SK-N-SH treated with all-trans-retinoic acid at 6 μM for 48 hours (cell line): ENCODE measurements around the gene LRRC36.

Source experiments
- ATAC-seq: fragments of 200-7000 bp; cut with Tn5 transposase; 3 replicates; pipeline ENCODE4 v1.9.1; 2020; ENCODE audit warnings: mild to moderate bottlenecking, moderate library complexity
- BACH2 ChIP-seq: fragments of 250-450 bp; sonication (Bioruptor Pico); IDR thresholded peaks from 2 replicates; pipeline ENCODE4 v1.9.0; 2021; ENCODE audit warnings: mild to moderate bottlenecking, borderline replicate concordance
- CSDC2 ChIP-seq: fragments of 250-450 bp; sonication (Bioruptor Pico); IDR thresholded peaks from 2 replicates; pipeline ENCODE4 v1.5.0; 2020; ENCODE audit warnings: mild to moderate bottlenecking, moderate library complexity
- ESRRG ChIP-seq: fragments of 250-450 bp; sonication (Bioruptor Pico); IDR thresholded peaks from 2 replicates; pipeline ENCODE4 v1.6.1; 2021; ENCODE audit warnings: mild to moderate bottlenecking
- GLIS3 ChIP-seq: fragments of 250-450 bp; sonication (Bioruptor Pico); IDR thresholded peaks from 2 replicates; pipeline ENCODE4 v1.5.0; 2020; ENCODE audit warnings: mild to moderate bottlenecking, moderate library complexity
- ISL1 ChIP-seq: fragments of 250-450 bp; sonication (Bioruptor Pico); IDR thresholded peaks from 2 replicates; pipeline ENCODE4 v2.1.2; 2022; ENCODE audit warnings: mild to moderate bottlenecking, moderate library complexity
- OSR1 ChIP-seq: fragments of 250-450 bp; sonication (Bioruptor Pico); IDR thresholded peaks from 2 replicates; pipeline ENCODE4 v1.8.0; 2022; ENCODE audit warnings: moderate library complexity, mild to moderate bottlenecking, inconsistent platforms
- PPARA ChIP-seq: fragments of 250-450 bp; sonication (Bioruptor Pico); IDR thresholded peaks from 2 replicates; pipeline ENCODE4 v1.5.0; 2020; ENCODE audit warnings: mild to moderate bottlenecking, borderline replicate concordance
- RARB ChIP-seq: fragments of 250-450 bp; sonication (Bioruptor Pico); IDR thresholded peaks from 2 replicates; pipeline ENCODE4 v1.8.0; 2021; ENCODE audit warnings: mild to moderate bottlenecking, moderate library complexity
- SNAI2 ChIP-seq: fragments of 250-450 bp; sonication (Bioruptor Pico); IDR thresholded peaks from 2 replicates; pipeline ENCODE4 v1.5.0; 2020; ENCODE audit warnings: mild to moderate bottlenecking, moderate library complexity
- TCF4 ChIP-seq: fragments of 250-450 bp; sonication (Bioruptor Pico); IDR thresholded peaks from 2 replicates; pipeline ENCODE4 v1.8.0; 2021; ENCODE audit warnings: mild to moderate bottlenecking, moderate library complexity, borderline replicate concordance
- TOX ChIP-seq: fragments of 250-450 bp; sonication (Bioruptor Pico); IDR thresholded peaks from 2 replicates; pipeline ENCODE4 v1.8.0; 2021; ENCODE audit warnings: mild to moderate bottlenecking, moderate library complexity, borderline replicate concordance
- ZC3H10 ChIP-seq: fragments of 250-450 bp; sonication (Bioruptor Pico); IDR thresholded peaks from 2 replicates; pipeline ENCODE4 v1.5.1; 2021; ENCODE audit warnings: mild to moderate bottlenecking, moderate library complexity
- ZFP3 ChIP-seq: fragments of 250-450 bp; sonication (Bioruptor Pico); IDR thresholded peaks from 2 replicates; pipeline ENCODE4 v1.5.0; 2020; ENCODE audit warnings: mild to moderate bottlenecking, moderate library complexity
- ZFP30 ChIP-seq: fragments of 450-650 bp; formaldehyde crosslinking; IDR thresholded peaks from 2 replicates; pipeline ENCODE4 v1.5.0; 2022; ENCODE audit warnings: mild to moderate bottlenecking, moderate library complexity
- ZNF70 ChIP-seq: fragments of 450-650 bp; formaldehyde crosslinking; IDR thresholded peaks from 2 replicates; pipeline ENCODE4 v1.5.0; 2020; ENCODE audit warnings: mild to moderate bottlenecking, moderate library complexity
- TF ChIP-seq, protein P1 (sequence below): fragments of 250-450 bp; sonication (Bioruptor Pico); IDR thresholded peaks from 2 replicates; pipeline ENCODE4 v1.5.1; 2021; ENCODE audit warnings: mild to moderate bottlenecking, moderate library complexity
- TF ChIP-seq, protein P2 (sequence below): fragments of 250-450 bp; sonication (Bioruptor Pico); IDR thresholded peaks from 2 replicates; pipeline ENCODE4 v1.5.1; 2020; ENCODE audit warnings: low read depth, mild to moderate bottlenecking, moderate library complexity
- TF ChIP-seq, protein P3 (sequence below): fragments of 250-450 bp; sonication (Bioruptor Pico); IDR thresholded peaks from 2 replicates; pipeline ENCODE4 v1.8.0; 2021; ENCODE audit warnings: low read depth, mild to moderate bottlenecking, moderate library complexity, borderline replicate concordance
- TF ChIP-seq, protein P4 (sequence below): fragments of 250-450 bp; sonication (Bioruptor Pico); IDR thresholded peaks from 2 replicates; pipeline ENCODE4 v1.8.0; 2020; ENCODE audit warnings: mild to moderate bottlenecking, moderate library complexity, borderline replicate concordance
- TF ChIP-seq, protein P5 (sequence below): fragments of 250-450 bp; sonication (Bioruptor Pico); IDR thresholded peaks from 2 replicates; pipeline ENCODE4 v1.5.0; 2020; ENCODE audit warnings: mild to moderate bottlenecking, moderate library complexity

Gene LRRC36

DNA sequence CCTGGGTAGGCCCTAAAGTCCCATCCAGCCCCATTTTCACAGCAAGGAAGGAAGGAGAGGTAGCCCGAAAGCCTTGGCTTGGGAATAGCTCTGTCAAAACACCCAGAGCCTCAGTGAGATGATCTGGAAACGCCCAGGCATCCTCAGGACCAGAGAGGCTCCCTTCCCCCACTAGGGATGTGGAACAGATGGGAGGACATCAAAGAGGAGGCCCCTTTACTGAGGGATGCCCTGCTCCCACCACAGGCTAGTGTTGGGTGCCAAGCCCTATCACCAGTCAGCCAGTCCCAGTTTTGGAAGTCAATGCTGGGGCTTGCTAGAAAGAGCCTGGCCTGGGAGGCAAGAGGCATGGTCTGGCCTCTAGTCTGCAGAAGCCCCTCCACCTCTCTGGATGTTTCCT is 62.0 kb downstream of the LRRC36 start:
- TF ChIP-seq, protein P1, sequence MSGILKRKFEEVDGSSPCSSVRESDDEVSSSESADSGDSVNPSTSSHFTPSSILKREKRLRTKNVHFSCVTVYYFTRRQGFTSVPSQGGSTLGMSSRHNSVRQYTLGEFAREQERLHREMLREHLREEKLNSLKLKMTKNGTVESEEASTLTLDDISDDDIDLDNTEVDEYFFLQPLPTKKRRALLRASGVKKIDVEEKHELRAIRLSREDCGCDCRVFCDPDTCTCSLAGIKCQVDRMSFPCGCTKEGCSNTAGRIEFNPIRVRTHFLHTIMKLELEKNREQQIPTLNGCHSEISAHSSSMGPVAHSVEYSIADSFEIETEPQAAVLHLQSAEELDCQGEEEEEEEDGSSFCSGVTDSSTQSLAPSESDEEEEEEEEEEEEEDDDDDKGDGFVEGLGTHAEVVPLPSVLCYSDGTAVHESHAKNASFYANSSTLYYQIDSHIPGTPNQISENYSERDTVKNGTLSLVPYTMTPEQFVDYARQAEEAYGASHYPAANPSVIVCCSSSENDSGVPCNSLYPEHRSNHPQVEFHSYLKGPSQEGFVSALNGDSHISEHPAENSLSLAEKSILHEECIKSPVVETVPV (CRISPR knock-in tag) = no peak
- TF ChIP-seq ZFP30 (CRISPR knock-in tag) = no peak
- no peak for ATAC-seq

DNA sequence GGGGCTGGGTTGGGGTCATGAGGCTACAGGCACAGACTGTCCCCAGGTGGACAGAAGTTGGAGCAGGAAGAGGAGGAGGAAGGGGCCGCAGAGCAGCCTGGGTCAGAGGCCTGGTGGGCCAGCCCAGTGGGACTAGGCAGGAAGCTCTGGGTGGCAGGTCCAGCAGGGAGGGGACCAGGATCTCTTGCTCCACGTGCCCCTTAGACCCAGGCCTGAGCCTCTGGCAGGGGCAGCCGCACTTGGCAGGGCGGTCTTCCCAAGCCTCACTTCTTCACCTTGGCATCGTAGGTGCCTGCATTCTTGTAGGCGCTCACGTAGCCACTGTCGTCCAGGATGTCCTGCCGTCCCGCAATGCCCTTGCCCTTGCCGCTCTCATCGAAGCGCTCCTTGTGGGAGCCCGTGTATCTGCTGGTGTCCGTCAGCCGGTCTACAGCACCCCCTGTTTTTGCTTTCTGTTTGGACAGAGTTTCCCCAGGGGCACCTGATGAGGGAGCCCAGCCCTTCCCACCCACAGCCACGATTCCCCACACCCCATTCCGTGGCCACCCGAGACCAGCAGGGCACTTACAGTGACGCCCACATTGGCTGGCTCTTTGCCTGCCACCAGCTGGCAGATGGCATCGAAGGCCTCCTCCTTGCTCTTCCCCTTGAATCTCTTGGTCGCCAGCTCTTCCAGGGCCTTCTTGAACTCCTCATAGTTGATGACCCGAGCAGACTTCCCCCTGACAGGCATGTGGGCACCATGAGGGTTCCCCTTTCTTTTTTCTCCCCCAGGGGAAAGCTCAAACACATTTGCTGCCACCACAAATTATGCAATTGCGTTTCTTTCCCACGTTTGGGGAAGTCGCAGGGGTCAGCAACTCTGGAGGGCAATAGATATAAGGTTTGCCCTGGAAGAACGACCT is 63.5 kb downstream of the LRRC36 start:
- TF ChIP-seq PPARA (CRISPR knock-in tag) (no peak), SNAI2 (CRISPR knock-in tag) (no peak), RARB (CRISPR knock-in tag) (no peak), ZC3H10 (CRISPR knock-in tag) (no peak), TCF4 (CRISPR knock-in tag) (no peak), ZNF70 (no peak), GLIS3 (CRISPR knock-in tag) (no peak), CSDC2 (no peak), OSR1 (CRISPR knock-in tag) (no peak), BACH2 (no peak), TOX (no peak)
- TF ChIP-seq, protein P1 (CRISPR knock-in tag) = no peak
- TF ChIP-seq, protein P2, sequence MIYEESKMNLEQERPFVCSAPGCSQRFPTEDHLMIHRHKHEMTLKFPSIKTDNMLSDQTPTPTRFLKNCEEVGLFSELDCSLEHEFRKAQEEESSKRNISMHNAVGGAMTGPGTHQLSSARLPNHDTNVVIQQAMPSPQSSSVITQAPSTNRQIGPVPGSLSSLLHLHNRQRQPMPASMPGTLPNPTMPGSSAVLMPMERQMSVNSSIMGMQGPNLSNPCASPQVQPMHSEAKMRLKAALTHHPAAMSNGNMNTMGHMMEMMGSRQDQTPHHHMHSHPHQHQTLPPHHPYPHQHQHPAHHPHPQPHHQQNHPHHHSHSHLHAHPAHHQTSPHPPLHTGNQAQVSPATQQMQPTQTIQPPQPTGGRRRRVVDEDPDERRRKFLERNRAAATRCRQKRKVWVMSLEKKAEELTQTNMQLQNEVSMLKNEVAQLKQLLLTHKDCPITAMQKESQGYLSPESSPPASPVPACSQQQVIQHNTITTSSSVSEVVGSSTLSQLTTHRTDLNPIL (CRISPR knock-in tag) = no peak
- TF ChIP-seq, protein P3, sequence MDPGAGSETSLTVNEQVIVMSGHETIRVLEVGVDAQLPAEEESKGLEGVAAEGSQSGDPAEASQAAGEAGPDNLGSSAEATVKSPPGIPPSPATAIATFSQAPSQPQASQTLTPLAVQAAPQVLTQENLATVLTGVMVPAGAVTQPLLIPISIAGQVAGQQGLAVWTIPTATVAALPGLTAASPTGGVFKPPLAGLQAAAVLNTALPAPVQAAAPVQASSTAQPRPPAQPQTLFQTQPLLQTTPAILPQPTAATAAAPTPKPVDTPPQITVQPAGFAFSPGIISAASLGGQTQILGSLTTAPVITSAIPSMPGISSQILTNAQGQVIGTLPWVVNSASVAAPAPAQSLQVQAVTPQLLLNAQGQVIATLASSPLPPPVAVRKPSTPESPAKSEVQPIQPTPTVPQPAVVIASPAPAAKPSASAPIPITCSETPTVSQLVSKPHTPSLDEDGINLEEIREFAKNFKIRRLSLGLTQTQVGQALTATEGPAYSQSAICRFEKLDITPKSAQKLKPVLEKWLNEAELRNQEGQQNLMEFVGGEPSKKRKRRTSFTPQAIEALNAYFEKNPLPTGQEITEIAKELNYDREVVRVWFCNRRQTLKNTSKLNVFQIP (CRISPR knock-in tag) = no peak
- no peak for ATAC-seq

DNA sequence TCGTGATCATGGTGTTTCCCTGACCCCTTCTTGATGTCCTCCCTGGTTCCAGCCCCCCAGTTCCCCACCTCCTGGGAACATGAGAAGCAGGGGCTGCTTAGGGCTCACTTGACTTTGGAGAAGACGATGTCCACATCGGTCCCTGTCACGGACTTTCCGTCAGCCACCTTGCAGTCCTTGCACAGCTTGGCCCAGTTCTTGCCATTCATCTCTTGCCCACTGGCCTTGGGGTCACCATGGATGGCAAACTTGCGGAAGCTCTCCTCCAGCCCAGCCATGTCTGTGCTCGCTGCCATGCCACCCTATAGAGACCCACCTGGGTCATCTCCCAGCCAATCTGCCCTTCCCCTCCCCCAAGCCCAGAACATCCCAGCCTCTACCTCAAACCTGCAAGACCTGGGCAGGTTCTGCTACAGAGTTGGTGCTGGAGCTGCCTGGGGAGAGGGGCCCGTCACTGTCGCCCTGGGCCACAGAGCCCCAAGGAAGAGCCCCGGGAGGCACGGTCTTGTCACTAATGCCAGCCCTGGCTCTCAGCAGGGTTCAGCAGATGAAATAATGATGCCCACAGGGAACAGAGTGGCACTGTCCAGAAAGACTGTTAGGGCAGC is 64.3 kb downstream of the LRRC36 start:
- ATAC-seq = no peak
- no peak for TF ChIP-seq ZFP3 (CRISPR knock-in tag)
- no peak for TF ChIP-seq ISL1
- no peak for TF ChIP-seq CSDC2
- no peak for TF ChIP-seq BACH2
- TF ChIP-seq, protein P4, sequence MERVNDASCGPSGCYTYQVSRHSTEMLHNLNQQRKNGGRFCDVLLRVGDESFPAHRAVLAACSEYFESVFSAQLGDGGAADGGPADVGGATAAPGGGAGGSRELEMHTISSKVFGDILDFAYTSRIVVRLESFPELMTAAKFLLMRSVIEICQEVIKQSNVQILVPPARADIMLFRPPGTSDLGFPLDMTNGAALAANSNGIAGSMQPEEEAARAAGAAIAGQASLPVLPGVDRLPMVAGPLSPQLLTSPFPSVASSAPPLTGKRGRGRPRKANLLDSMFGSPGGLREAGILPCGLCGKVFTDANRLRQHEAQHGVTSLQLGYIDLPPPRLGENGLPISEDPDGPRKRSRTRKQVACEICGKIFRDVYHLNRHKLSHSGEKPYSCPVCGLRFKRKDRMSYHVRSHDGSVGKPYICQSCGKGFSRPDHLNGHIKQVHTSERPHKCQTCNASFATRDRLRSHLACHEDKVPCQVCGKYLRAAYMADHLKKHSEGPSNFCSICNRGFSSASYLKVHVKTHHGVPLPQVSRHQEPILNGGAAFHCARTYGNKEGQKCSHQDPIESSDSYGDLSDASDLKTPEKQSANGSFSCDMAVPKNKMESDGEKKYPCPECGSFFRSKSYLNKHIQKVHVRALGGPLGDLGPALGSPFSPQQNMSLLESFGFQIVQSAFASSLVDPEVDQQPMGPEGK (CRISPR knock-in tag) = no peak
- TF ChIP-seq, protein P1 (CRISPR knock-in tag) = no peak
- TF ChIP-seq, protein P5, sequence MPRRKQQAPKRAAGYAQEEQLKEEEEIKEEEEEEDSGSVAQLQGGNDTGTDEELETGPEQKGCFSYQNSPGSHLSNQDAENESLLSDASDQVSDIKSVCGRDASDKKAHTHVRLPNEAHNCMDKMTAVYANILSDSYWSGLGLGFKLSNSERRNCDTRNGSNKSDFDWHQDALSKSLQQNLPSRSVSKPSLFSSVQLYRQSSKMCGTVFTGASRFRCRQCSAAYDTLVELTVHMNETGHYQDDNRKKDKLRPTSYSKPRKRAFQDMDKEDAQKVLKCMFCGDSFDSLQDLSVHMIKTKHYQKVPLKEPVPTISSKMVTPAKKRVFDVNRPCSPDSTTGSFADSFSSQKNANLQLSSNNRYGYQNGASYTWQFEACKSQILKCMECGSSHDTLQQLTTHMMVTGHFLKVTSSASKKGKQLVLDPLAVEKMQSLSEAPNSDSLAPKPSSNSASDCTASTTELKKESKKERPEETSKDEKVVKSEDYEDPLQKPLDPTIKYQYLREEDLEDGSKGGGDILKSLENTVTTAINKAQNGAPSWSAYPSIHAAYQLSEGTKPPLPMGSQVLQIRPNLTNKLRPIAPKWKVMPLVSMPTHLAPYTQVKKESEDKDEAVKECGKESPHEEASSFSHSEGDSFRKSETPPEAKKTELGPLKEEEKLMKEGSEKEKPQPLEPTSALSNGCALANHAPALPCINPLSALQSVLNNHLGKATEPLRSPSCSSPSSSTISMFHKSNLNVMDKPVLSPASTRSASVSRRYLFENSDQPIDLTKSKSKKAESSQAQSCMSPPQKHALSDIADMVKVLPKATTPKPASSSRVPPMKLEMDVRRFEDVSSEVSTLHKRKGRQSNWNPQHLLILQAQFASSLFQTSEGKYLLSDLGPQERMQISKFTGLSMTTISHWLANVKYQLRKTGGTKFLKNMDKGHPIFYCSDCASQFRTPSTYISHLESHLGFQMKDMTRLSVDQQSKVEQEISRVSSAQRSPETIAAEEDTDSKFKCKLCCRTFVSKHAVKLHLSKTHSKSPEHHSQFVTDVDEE (CRISPR knock-in tag) = no peak
- TF ChIP-seq ZNF70 = no peak
- no peak for TF ChIP-seq TOX
- no peak for TF ChIP-seq SNAI2 (CRISPR knock-in tag)
- TF ChIP-seq, protein P2 (CRISPR knock-in tag) = no peak
- no peak for TF ChIP-seq ESRRG
- TF ChIP-seq OSR1 (CRISPR knock-in tag) = no peak
- TF ChIP-seq TCF4 (CRISPR knock-in tag) = no peak
